Fibroblast of skin of right quadriceps (primary cell): ENCODE measurements around the gene SLAIN1.

Experiments used
- DNase-seq: peaks from one replicate; pipeline ENCODE4 v3.0.0-alpha.2; 2013

SLAIN1 gene

DNA sequence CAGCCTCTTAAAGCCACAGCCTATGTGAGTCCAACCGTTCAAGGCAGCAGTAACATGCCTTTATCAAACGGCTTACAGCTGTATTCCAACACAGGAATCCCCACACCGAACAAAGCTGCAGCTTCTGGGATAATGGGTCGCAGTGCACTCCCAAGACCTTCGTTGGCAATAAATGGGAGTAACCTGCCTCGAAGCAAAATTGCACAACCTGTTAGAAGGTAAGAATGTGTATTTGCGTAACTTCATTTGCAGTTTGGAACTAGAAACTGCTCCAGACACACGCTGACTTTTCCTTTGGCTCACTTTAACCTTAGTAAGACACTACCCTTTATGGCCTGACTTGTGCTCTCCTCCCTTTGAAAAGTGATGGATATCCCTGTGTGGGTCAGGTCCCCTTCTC is 63.4 kb downstream of the SLAIN1 start:
- no peak for DNase-seq

DNA sequence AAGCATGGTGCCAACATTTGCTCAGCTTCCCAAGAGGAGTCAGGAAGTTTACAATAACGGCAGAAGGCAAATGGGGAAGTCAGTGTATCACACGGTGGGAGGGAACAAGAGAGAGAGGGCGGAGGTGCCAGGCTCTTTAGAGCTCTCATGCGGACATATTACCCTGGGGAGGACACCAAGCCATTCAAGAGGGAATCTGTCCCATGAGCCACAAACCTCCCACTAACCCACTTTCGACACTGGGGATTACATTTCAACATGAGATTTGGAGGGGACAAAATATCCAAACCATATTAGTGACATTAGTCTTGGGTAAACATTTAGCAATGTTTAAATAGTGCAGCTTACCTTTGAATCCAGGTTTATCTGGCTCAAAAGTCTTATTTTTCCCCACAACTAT is 69.9 kb downstream of the SLAIN1 start:
- DNase-seq, result no peak

DNA sequence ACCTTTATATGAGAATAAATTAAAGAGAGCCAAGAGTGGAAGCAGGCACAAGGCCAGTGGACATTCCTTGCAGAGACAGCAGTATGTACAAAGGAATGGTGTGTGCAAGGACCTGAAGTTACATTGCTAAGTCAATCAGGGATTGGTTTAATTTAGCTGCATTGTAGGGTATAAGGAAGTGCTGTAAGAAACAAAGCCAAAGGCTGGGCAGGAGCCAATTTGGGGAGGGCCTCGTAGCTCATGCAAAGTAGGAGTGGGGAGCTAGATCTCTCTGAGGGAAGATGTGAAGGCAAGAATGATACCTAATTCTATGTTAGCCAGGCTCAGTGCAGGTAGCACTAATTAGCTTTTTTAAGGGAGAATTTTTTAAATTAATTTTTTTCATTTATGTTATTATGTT is 76.7 kb downstream of the SLAIN1 start:
- no peak for DNase-seq

DNA sequence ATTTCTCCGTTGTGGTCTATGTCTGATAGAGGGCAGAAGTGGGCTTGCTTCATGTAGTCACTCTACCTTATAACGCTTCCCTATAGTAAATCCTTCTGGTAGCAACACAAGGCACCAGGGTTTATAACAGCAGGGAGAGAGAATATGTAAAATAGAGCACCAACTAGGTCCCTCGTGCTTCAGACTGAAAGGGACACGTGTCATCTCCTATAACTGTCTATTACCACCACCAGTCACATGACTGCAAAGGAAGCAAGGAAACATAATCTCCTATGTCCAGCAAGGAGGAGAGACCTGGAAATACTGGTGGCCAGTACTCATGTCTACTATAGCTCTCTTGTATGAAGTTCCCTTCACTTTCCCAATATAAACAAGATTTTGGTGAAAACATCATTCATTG is 79.2 kb downstream of the SLAIN1 start:
- no peak for DNase-seq

DNA sequence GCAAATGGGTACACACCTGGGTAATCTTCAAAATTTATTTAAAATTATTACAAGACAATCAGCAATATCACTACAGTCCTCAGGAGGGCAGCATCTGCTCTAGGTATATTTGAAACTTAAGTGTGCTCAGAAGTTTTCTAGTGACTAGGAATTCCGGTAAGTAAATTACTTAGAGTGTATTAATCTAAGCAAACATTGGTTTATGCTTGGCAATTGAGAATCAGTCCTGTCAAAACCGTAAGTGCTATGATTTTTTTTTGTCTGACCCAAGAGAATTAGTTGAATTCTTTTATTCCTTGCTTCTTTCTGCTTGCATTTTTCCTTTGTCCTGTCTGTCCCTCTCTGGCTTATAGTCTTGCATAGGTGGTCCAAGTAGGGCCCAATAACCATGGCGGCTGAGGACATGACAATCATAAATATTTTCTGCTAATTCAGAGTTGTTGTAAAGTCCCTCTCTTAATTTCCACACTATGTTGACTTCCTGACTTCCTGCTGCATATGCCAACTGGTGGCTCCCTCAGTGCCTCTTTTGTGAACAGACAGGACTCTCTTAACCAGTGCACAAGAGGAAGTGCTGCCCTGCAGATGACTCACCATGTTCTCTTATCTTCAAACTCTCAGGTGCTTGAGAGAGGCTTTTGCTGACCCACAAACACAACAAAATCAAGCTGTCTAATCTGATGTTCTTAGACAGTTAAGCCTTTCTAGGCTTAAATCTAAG is 82.2 kb downstream of the SLAIN1 start:
- DNase-seq, result peak; percentile 50

DNA sequence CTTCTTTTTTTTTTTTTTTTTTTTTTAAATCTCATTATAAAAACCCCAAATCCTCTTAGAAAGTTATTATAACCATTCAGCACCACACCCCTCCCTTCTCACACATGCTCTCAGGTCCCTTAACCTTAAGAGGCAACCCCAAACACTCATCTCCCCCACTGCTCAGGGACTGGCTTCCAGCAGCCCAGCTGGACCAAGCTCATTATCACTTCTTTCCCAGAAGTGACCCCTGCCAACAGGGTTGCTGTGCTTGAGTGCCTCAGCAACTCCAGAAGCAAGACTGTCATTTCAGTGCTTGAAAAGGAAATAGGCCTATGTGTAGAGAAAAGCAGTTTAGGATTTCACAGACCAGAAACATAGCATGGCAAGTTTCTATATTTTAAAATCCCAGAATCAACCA is 84.3 kb downstream of the SLAIN1 start:
- DNase-seq, result no peak

DNA sequence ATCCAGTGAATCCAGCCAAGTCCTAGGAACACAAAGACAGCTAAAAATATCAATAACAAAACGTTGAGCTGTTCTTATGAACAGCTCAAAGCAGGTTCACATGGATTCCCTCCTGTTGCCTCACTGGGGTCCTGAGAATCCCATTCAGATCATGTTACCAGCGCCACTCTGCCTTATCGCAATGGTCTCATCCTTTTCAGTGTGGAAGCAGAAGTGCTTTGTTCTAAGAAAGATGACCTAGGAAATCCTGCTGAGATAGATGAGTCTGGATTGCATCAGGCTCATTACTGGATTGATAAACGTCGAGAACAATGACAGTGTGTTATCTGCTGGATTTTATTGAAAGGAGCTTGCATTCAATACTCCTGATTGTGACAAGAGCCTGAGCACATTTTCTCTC is 87.0 kb downstream of the SLAIN1 start:
- DNase-seq, result no peak

DNA sequence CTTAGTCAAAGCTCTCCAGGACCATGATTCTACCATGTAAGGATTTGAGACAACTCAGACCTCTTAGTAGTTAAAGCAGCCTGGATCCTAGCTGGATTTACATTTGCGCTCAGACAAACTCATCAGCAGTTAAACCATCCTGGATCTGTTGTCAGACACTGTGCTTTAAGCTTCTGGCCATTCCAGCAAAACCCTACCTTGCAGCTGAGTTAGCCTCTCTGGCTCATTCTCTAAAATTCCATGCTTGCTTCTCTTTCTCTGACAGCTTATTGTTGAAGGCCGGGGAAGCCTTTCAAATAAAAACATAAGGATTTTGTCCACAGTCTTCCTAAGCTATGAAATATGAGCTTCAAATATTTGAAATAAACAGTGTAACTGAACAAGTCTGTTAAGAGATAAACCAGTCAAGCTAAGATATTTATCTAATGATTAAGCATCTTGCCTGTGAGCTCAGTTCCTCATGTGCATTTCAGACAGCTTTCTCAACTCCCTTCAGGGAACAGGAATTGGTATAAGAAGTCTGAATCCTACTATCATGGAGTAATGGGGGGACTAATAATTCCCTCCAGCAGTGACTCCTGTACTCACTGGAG is 89.3 kb downstream of the SLAIN1 start:
- DNase-seq, result no peak

DNA sequence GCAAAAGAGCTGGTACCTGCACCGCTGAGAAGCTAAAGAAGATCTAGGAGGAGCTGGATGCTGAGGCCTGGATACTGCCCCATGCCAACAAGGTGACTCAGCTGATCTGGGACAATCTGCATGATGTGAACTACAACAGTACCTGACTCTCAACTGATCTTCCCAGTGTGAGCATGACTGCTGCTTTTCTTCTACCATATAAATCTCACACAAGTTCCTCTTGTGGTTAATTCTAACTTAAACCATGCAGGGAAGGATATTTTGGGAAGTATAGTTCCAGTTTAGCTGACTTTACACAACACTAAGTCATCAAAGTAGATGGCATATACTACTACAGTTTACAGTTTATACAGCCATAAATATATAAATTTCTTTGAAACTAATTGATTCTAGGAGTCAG is 91.9 kb downstream of the SLAIN1 start:
- no peak for DNase-seq

DNA sequence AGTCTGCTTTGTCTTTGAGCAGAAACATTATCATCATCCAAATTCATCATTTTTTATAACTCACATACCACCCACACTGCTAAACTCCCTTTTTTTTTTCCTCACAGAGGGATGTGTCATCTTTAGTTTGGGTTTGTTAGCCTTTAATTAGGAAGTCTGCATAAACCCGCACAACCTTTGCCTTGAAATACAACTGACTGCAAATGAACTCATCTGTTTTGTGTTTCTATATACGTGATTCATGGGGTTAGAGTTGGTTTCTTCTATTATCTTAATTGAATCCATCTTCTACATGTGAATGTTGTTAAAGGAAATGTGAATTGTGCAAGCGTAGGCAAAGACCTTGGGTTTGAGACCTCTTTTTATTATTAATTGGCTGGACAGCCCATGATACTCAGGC is 102.7 kb downstream of the SLAIN1 start:
- peak; percentile 80 for DNase-seq

DNA sequence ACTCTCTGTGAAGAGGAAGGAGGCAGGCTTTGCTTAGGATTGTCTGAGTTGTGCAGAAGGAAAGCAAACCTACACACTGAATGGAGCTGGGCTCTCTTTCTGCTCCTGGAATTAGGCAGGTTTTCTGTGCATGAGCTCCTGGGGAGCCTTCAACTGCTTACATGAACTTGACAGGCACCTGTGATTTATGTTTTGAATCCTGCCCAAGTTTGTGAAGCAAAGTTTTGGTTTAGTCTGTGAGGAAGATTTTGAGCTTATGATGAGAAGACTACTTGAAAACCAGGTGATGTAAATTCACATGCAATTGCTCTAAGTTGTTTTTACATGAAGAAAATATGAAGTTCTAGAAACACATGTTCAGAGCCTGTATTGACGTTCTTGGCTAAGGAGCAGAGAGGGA is 109.0 kb downstream of the SLAIN1 start:
- DNase-seq, result no peak

DNA sequence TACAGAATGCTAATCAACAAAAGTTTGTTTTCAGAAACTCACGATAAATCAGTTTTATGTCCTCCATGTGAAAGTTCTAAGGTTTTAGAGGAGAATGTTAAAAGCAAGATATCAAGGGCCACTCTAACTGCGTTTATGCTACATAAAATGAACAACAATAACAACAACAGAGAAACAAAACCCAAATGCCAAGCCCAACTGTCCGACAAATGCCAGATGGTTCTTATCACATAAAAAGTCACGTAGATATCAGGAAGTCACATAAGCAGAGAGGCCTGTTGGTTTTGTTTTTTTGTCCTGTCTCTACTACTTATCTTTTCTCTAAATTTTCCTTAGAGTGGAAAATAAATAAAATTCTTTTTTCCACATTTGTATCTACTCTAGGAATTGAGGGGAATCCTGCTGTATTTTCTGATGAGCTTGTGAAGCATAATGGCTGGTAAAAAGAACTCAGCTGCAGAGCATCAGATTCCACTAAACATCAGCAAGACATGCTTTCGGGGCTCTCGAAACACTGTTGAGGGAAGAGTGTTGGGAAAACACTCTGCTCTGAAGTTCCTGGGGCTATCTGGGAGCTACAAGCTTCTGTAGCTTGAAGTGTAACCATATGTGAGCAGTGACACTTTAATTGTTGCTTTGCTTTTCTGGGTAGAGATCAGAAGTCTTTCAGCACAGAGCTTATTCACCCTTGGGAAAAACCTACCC is 110.1 kb downstream of the SLAIN1 start:
- no peak for DNase-seq

DNA sequence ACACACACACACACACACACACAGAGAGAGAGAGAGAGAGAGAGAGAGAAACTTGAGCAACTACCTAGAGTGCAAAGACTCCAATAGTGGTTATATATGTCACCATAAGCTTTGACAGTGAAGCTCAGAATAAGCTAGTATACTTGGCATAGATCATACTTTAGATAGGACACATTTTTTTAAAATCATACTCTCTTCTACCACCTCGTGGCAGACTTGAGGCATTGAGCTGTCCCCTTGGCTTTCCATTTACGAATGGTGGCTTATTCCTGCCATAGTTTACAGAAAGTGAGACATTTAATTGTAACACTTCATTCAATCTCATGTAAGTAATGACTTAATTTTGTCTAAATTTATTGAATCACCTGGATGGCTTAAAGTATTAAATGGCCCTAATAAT is 112.9 kb downstream of the SLAIN1 start:
- no peak for DNase-seq

DNA sequence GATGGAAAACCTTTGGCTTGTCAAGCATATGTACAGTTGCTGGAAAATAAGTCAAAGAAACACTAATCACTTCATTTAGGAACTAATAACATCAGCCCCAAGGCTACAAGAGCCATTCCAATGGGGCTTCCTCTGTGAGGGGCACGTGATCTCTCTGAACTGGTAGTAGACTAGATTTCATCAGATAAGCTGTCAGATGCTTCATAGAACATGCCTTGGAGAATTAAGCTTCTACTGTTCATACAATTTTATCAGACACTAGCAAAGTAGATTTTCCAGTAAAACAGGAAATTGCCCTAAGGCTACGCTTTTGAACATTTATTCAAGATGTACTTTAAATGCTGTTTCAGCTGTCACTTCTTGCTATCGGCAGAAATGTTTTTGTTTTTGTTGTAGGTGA is 113.4 kb downstream of the SLAIN1 start:
- no peak for DNase-seq

DNA sequence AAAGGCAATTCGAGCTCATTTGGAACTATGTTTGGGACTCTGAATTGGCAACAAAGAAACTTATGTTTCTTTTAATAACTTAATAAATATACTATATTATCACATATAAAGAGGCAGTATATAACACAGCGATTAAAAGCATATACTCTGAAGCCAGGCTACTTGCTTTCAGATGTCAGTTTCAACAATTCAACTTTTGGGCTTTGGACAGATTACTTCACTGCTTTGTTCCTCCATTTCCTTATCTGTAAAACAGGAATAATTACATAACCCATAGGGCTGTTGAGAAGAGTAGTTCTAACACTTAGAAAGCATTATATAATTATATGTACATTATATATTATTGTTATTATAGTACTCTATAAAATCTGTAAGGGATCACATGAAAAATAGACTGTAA is 113.9 kb downstream of the SLAIN1 start:
- DNase-seq, result no peak

DNA sequence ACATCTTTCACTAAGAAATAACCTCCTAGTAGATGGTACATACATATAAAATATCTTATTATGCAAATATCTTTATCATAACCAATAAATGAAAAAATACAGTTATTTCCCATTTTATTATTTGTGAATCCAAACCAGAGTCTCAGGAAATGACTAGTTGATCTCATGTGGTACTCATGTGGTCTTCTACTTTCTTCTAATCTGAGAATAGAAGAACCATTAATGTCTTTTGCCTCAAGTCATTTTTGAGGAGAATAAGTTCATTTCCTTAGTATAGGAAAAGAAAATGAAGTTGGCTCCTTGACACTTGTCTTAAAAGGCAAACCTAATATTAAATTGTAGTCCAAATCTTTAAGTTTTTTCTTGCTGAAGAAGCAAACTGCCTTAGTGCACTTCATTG is 114.5 kb downstream of the SLAIN1 start:
- DNase-seq, result no peak
